HG02938 (cell line): ENCODE data around the gene ARFGEF2.
"Not testable (repeated sequence)": the region's sequence is repeated elsewhere in the genome, so short reads cannot be mapped to it uniquely, and the experiment has no call there.

ENCODE experiments used
- ATAC-seq: cut with Tn5 transposase; IDR thresholded peaks from one replicate; pipeline ENCODE4 v1.9.1; 2021; ENCODE audit warnings: mild to moderate bottlenecking, moderate library complexity; ENCODE audit not compliant: unreplicated experiment

The ARFGEF2 gene

DNA sequence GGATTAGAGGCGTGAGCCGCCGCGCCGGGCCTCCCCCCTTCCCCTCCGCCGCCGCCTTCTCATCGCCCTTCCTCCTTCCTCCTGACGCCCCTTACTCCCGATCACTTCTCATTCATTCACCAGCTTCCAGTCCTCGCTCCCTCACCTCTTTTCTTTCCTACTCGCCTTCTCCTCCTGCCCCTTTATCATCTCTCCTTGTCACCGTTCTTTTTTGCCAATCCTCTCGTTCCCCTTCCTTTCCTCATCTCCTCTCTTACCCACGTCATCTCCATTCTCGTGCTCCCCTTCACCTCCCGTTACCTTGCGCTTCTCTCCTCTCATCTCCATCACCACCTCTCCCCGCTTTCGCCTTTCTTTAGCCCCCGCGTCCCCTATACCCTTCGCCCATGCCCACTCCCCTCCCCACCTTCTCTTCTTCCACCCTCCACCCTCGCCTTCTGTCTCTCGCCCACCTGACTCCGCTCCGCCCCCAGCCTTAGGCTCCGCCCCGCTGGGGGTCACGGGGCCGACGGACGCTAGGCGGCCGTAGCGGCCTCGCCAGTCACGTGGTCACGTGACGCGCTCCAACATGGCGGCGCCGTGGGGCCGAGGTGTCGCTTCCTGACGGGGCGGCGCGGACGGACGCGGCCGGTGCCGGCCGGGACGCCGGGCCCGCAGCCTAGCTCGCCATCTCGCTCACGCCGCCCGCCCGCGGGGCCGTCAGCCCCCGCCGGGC, at the start of gene ARFGEF2:
Gene ARFGEF2, plus strand, starts transcription at position 544 of the 715 bp plus-strand sequence. CDS start 179 bp downstream, outside the sequence.
- ATAC-seq = peak; percentile 65

DNA sequence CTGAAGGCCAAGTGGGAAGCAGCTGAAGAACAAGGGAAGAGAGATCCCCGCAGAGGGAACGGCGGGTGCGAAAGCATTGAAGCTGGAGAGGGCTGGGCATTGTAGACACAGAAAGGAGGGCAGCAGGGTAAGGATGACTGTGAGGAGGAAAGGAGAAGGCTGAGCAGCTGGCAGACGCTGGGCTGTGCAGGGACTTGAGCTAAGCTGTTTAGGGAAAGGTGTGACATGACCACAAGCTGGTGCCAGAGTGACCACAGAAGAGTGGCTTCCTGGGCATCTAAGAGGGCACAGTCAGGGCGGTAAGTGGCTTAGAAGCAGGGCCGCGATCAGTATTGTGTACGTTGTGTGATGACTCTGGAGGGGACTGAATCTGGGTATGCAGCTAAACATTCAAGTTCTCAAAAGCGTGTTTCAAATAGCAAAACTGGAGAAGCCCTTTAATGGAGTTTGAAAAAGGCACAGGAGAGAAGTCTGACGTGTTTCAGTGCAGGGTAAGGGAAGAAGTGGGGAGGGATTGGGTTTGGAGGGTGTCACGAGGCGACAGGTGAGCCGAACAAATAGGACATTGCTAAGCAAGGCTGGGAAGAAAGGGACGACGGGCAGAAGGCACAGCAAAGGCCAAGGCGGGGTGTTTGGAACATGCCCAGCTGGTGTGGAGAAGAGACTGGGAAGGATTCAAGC, 46.1 kb upstream of the ARFGEF2 start:
- ATAC-seq = no peak

DNA sequence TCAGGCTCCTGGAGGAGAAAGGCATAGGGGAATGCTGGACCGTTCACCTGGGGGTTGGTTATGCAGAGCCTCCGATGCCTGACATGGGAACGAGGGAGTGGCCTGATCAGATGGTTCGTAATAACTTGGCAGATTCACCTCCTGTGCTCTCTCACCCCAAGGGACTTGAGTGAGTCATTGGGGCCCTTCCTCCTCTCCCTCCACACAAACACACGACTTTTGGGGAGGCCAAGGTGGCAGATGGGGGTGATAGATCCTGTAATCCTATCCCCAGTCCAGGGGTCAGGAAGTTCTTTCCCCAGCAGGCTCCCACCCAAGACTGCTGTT, 45.6 kb upstream of the ARFGEF2 start:
- no peak for ATAC-seq

DNA sequence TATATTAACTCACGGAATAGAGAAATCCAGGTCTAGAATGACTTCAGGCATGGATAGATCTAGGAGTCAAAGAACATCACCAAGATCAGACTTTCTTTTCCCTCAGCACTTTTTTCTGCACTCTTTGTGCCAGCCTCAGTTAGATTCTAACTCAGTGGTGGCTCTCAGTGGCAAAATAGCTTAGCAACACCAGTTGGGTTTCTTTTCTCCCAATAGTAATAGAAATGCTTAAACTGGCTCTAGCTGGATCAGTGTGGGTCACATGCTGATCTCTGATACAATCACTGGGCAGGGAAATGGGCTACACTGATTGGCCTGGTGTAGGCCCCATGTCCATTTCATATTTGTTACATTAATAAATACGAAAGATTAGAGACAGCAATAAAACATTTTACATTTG, 44.2 kb upstream of the ARFGEF2 start:
- ATAC-seq = no peak

DNA sequence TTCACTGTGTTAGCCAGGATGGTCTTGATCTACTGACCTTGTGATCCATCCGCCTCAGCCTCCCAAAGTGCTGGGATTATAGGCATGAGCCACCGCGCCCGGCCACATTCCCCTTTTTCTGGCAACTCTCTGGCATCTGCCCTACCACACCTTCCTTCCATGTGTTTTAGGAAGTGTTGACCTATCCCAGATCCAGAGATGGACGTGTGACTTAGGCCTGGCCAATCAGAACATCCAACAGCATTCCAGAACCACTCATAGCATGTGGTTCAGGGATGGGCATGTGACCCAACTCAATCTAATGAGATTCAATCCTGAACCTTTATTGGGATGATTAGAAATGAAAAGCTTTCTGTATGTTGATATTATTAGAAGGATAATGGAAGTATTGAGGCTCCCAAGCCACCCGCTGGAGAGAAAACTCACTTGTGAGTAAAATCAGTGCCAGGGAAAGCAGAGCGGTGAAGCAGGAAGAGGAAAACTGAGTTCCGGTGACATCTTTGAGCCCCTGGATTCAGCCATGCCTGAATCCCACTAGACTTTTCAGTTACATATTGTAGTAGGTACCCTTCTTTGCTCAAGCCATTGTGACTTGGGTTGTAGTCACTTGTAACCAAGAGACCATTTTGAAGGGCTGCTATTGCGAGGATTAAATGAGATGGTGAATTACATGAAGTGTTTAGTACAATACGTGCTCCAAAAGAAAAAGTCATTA, 42.8 kb upstream of the ARFGEF2 start:
- no peak for ATAC-seq

DNA sequence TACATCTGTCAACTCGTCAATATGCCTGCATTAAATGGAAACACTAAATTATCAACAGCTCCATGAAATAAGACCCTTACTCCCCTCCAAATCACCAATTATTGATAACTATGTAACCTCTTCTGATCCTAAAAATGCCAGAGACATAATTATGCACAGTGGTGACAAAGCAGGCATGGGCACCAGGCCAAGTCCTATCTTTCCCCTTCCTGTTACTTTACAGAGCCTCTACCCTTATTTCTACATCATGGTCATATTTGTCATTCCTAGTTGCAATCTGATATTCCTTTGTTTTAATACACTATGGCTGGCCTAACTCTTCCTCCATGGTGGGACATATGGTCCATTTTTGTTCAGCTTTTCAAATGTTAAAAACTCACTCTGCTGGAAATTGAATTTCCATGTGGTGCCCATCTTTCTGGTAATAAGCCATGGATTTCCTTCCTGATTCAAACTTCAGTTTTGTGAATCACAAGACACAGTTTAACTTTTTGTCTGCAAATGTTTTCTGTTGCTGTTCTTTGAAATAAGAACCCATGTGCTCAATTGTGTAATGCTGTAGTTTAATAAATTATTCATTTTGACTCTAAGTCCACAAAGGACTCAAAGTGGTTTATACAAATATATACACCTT, 41.8 kb upstream of the ARFGEF2 start:
- no peak for ATAC-seq

DNA sequence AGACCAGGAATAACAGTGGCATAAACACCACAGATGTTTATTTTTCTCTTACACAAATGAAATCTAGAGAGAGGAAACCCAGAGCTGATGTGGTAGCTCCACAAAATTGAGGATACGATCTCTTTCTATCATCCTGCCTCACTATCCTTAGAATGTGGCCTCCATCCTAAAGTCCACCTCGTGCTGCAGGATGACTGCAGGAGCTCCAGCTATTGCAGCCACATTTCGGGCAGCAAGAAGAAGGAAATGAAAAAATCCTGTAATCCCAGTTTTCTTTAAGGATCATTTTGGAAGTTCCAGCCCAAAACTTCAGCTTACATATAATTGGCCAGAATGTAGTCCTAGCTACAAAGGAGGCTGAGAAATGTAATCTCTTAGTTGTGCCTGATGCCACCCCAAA, 41.2 kb upstream of the ARFGEF2 start:
- ATAC-seq = no peak

DNA sequence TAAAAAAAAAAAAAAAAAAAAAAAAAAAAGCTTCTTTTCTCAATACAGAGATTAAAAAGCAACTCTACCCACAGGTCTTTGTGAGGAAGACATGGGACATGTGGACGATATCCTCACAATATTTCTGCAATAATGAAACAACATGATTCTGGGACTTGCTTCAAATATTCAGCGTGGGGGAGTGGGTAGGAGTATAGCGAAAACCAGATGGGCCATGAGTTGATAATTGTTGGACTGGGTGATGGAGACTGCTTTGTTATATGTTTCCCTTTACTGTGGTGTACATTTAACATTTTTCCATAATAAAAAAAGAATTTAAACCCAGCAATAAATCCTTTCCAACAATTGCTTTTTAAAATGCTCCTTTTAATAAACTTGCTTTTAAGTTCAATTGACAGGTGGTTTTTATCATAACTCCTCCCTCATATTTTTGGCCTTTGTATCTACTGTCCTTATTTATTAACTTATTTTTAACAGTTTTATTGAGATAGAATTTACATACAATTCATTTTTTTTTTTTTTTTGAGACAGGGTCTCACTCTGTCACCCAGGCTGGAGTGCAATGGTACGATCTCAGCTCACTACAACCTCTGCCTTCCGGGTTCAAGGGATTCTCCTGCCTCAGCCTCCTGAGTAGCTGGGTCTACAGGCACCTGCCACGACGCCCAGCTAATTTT, 40.4 kb upstream of the ARFGEF2 start:
- no peak for ATAC-seq

DNA sequence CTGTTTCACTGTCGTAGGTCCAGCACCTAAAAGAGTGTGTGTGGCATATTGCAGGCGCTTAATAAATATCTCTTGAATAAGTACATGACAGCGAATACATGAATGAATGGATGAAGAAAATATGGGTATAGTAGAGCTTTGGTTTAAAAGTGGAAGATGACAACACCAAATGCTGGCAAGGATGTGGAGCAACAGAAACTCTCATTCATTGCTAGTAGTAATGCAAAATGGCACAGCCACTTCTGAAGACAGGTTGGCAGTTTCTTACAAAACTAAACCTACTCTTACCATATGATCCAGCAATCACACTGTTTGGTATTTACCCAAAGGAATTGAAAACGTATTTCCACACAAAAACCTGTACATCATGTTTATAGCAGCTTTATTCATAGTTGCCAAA, 36.3 kb upstream of the ARFGEF2 start:
- ATAC-seq = no peak

DNA sequence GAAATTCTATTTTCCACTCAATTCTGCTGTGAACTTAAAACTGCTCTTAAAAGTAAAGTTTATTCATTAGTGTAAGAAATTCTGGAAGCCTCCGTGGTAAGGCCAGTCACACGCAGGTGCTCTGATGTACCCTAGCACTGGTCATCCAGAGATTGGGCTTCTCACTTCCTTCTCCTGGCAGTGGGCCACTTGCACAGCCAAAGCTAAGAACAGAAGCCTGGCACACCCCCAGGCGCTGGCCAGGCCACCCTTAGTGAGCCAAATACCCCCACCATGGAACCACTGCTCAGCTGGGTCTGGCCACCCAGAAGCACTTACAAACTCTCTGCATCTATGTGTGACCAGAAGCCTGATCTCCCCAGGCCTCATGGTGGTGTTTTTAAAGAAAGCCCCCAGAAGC, 35.3 kb upstream of the ARFGEF2 start:
- ATAC-seq = no peak

DNA sequence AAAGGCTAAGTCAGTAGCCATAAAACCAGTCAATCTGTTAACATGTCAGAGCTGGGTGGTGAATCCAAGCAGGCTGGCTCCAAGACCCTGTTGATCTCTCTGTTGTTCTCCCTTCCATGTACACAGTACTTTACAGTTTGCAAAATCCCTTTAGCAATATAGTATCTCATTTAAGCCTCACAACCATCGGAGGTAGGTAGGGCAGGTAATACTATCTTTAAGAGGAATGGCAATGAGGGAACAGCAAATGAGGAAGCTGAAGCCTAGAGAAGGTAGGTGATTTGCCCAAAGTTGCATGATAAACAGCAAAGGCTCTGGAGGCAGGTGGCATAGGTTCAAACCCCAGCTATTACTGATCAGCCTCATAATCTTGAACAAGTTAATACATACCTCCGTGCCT, 34.7 kb upstream of the ARFGEF2 start:
- no peak for ATAC-seq

DNA sequence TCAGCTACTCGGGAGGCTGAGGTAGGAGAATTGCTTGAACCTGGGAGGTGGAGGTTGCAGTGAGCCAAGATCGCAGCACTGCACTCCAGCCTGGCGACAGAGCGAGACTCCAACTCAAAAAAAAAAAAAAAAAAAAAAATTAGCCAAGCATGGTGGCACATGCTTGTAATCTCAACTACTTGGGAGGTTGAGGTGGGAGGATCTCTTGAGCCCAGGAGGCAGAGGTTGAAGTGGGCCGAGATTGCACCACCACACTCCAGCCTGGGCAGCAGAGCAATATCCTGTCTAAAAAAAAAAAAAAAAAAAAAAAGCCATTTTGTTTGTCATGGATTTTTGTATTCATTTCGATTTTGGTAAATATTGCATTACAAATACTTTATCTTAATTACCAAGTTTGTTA, 33.0 kb upstream of the ARFGEF2 start:
- not testable (repeated sequence) for ATAC-seq

DNA sequence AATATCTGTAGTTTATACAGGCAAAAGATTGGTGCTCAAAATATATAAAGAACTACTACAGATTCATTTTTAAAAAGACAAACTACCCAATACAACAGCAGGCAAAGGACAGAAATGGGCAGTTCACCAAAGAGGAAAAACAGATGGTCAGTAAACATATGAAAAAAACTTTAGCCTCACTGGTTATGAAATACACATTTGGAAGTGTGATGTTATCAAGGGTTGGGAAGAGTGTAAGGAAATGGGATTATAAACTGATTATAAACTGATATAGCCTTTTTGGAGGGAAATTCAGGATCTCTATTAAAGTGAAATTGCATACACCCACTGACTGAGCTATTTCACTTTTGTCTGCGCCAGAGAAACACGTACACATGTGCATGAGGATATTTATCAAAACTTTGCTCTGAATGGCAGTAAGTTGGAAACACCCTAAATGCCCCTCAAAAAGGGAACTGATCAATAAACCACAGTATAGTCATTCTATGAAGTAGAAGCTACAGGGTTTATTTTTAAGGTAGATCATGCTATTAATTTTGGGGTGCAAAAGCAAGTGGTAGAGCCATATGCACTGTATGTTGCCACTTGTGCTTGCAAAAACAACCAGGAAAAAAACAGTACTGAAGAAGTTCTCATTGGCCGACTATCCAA, 32.2 kb upstream of the ARFGEF2 start:
- no peak for ATAC-seq

DNA sequence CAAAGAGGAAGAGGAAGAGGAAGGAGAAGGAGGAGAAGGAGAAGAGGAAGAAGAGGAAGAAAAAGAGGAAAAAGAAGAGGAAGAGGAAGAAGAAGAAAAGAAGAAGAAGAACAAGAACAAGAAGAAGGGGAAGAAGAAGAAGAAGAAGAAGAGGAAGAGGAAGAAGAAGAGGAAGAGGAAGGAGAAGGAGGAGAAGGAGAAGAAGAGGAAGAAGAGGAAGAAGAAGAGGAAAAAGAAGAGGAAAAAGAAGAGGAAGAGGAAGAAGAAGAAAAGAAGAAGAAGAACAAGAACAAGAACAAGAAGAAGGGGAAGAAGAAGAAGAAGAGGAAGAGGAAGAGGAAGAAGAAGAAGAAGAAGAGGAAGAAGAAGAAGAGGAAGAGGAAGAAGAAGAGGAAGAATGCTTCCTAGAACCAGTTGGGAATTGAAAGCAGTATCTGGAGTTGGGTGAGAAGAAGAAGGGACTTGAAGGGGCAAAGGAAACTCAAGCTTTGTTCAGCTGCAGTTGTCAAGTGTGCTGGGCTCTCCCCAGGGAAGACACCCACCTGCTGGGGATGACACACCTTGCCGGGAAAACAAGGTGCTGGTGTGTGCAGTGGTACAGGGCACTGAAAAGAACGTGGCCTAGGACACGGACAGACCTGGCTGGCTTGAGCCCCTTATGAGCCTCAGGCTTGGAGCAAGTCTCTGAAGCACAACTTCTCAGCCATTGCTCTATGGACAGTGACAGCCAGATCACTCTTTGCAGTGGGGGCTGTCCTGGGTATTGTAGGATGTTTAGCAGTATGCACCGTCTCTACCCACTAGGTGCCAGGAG, 30.1 kb upstream of the ARFGEF2 start:
- no peak for ATAC-seq

DNA sequence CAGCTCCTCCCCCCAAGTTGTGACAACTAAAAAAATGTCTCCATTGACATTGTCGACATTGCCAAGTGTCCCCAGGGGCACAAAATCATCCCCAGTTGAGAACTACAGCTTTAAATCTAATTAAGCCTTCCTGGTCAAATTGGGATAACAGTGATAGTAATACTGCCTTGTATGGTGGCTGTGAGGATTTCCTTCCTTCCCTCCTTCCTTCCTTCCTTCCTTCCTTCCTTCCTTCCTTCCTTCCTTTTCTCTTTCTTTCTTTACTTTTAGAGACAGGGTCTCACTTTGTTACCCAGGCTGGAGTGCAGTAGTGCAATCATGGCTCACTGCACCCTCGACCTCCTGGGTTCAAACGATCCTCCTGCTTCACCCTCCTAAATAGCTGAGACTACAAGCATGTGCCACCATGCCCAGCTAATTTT, 29.5 kb upstream of the ARFGEF2 start:
- ATAC-seq = no peak

DNA sequence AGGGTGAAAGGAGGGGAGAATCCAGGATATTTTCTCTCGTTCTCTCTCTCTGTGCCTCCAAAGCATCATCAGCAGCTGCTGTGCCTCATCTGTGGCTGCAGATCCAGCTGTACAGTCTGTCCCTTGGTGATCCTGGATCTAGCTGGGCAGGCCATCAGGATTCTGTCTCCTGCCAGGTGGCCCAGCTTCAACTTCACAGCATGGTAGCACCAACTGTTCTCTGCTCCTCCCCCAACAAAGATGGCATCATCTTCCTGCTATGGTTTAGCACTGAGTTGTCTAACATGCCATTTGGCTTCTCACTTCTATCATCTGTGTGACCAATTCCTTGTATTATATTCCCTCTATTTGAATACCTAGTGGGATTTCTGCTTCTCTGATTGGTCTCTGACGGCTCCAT, 28.6 kb upstream of the ARFGEF2 start:
- no peak for ATAC-seq

DNA sequence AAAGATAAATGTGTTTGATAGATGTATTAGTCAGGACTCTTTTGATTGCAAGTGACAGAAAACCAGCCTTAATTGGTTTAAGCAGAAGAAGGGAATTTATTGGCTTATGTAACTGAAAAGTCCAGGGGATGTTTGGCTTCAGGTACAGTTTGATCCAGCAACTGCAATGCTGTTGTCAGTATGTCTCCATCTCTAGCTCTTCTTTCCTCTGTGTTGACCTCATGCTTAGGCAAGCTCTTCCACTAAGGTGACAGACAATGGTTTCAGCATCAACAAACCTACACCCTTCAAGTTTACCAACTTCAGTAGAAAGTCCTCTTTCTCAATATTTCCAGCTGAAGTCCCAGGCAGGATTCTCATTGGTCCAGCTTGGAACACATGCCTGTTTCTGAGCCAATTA, 28.1 kb upstream of the ARFGEF2 start:
- no peak for ATAC-seq

DNA sequence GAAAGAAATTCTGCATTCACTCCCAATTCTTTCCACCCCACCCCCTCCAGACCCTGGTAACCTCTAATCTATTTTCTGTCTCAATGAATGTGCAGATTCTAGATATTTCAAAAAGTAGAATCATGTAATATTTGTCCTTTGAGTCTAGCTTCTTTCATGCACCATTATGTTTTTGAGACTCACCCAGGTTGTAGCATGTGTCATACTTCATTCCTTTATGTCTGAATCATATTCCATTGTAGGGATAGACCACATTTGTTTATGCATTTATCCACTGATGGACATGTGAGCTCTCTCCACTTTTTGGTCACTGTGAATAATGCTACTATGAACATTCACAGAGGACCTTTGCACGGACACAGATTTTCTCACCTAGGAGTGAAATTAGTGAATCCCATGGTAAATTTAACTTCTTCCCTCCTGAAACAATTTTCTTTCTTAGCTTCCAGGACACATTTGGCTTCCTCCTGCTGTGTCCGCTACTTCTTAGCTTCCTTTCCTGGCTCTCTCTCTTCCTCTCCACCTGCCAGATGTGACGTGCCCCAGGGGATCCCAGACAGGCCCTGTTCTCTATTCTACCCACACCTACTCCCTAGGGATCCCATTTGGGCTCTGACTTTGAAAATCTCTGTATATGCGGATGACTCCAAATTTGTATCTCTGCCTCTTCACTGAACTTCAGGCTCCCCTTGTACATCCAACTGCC, 24.1 kb upstream of the ARFGEF2 start:
- no peak for ATAC-seq

DNA sequence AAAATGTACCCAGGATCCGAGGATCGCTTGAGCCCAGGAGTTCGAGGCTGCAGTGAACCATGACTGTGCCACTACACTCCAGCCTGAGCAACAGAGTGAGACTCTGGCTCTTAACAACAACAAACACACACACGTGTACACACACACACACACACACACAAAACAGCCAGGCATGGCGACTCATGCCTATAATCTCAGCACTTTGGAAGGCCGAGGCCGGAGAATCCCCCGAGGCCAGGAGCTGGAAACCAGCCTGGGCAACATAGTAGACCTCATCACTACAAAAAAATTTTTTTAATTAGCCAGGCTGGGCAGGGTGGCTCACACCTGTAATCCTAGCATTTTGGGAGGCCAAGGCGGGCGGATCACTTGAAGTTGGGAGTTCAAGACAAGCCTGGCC, 23.3 kb upstream of the ARFGEF2 start:
- ATAC-seq = no peak
